ENCODE measurements around the gene CDC25B. TPM values are rescaled to one million over a fixed set of nuclear protein-coding genes. Genes with fewer than 3 reads are reported as not detected.
A peak's percentile ranks its signal among the peaks of the same experiment; 100 is the strongest.
"Not testable (repeated sequence)": the region's sequence is repeated elsewhere in the genome, so short reads cannot be mapped to it uniquely, and the experiment has no call there.

Gene CDC25B
- polyA plus RNA-seq, 3 donors from 2014 or later, result 25.3 to 42.0 (median 29.0) TPM

- peaks cover 6 to 9% (median 8%) of the 10 kb centered on the region in 3 donors for H3K27me3 Mint-ChIP-seq (ENCODE audit: low read depth in 3 of 3)
- peaks cover 29 to 37% of the 10 kb centered on the region in 2 donors for H3K4me1 Mint-ChIP-seq
- no peaks in the 10 kb centered on the region for H3K9me3 Mint-ChIP-seq
- no peak for DNase-seq
- no peak overlapping the region for H3K4me3 Mint-ChIP-seq
- H3K27ac Mint-ChIP-seq, result no peak overlapping the region
- H3K36me3 Mint-ChIP-seq, result peaks cover 7 to 10% (median 7%) of the 10 kb centered on the region in 3 donors
Observed at GRCh38 chr20:3823881-3824280, 27.8 kb downstream of the CDC25B start.

- H3K9me3 Mint-ChIP-seq, result no peaks in the 10 kb centered on the region
- peaks cover 7 to 10% (median 9%) of the 10 kb centered on the region in 3 donors for H3K36me3 Mint-ChIP-seq
- H3K4me3 Mint-ChIP-seq, result no peak overlapping the region
- H3K27ac Mint-ChIP-seq, result no peak overlapping the region
- H3K4me1 Mint-ChIP-seq, result peaks cover 18 to 29% of the 10 kb centered on the region in 2 donors
- DNase-seq, result no peak
- peaks cover 3 to 7% (median 7%) of the 10 kb centered on the region in 3 donors for H3K27me3 Mint-ChIP-seq (ENCODE audit: low read depth in 3 of 3)
Observed at GRCh38 chr20:3825526-3825925, 29.4 kb downstream of the CDC25B start.

DNA sequence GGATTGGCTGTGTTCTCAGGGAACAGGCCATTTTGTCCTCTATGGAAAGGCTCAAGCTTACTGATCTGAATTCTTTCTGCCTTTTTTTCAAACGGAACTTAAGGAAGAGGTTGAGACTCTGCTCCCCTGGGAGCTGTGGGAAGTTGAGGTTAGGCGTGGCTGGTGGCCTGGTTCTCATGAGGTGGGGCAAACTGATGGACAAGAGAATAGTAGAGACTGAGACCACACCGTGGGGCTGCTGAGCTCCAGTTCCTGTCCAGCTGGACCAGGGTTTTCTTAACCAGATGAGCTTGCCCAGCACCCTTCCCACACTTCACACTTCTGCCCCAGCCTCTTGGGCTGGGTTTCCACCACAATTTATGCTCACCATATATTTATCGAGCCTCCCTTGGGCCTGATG is 30.3 kb downstream of the CDC25B start:
- Mint-ChIP-seq H3K4me1 (peaks cover 10 to 20% of the 10 kb centered on the region in 2 donors), H3K9me3 (no peaks in the 10 kb centered on the region), H3K27me3 (ENCODE audit: low read depth in 3 of 3) (peaks cover 0 to 7% (median 0%) of the 10 kb centered on the region in 3 donors), H3K4me3 (no peak overlapping the region), H3K27ac (peak overlapping the region in 4 of 6 donors; percentile 40 to 70 (median 57)), H3K36me3 (peaks cover 7 to 11% (median 10%) of the 10 kb centered on the region in 3 donors)
- DNase-seq, result no peak

DNA sequence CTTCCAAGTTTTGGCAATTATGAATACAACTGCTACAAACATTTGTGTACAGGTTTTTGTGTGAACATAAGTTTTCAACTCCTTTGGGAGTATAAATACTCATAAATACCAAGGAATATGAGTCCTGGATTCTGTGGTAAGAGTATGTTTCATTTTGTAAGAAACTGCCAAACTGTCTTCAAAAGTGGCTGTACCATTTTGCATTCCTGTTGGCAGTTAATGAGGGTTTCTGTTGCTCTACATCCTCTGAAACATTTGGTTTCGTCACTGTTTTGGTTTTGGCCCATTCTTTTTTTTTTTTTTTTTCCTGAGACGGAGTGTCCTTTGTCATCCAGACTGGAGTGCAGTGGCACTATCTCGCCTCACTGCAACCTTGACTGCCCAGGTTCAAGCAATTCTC is 32.7 kb downstream of the CDC25B start:
- Mint-ChIP-seq H3K36me3 (peaks cover 0 to 4% (median 3%) of the 10 kb centered on the region in 3 donors), H3K4me1 (peaks cover 4 to 12% of the 10 kb centered on the region in 2 donors), H3K27me3 (ENCODE audit: low read depth in 3 of 3) (peaks cover 0 to 2% (median 0%) of the 10 kb centered on the region in 3 donors), H3K27ac (no peak overlapping the region), H3K4me3 (no peak overlapping the region), H3K9me3 (no peaks in the 10 kb centered on the region)
- DNase-seq, result no peak

DNA sequence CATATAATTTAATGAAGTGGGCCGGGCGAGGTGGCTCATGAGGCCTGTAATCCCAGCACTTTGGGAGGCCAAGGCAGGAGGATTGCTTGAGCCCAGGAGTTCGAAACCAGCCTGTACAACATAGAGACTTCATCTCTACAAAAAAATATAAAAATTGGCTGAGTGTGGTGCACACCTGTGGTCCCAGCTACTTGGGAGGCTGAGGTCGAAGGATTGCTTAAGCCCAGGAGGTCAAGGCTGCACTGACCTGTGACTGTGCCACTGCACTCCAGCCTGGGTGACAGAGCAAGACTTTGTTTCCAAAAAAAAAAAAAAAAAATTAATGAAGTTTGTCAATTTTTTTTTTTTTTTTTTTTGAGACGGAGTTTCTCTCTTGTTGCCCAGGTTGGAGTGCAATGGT is 33.8 kb downstream of the CDC25B start:
- H3K27me3 Mint-ChIP-seq (ENCODE audit: low read depth in 3 of 3); H3K9me3 Mint-ChIP-seq; H3K36me3 Mint-ChIP-seq; H3K27ac Mint-ChIP-seq; DNase-seq; H3K4me3 Mint-ChIP-seq: not testable (repeated sequence)
- H3K4me1 Mint-ChIP-seq, result peaks cover 4 to 12% of the 10 kb centered on the region in 2 donors

- Mint-ChIP-seq H3K27me3 (ENCODE audit: low read depth in 3 of 3) (peaks cover 0 to 2% (median 0%) of the 10 kb centered on the region in 3 donors), H3K4me1 (no peaks in the 10 kb centered on the region), H3K36me3 (peaks cover 0 to 7% (median 0%) of the 10 kb centered on the region in 3 donors), H3K27ac (no peak overlapping the region), H3K4me3 (no peak overlapping the region), H3K9me3 (no peaks in the 10 kb centered on the region)
- DNase-seq, result no peak
Observed at GRCh38 chr20:3836132-3836531, 40.0 kb downstream of the CDC25B start.

- Mint-ChIP-seq H3K27me3 (ENCODE audit: low read depth in 3 of 3) (peaks cover 0 to 2% (median 0%) of the 10 kb centered on the region in 3 donors), H3K36me3 (peaks cover 0 to 7% (median 0%) of the 10 kb centered on the region in 3 donors), H3K9me3 (no peaks in the 10 kb centered on the region), H3K27ac (no peak overlapping the region), H3K4me3 (no peak overlapping the region), H3K4me1 (no peaks in the 10 kb centered on the region)
- DNase-seq, result no peak
Observed at GRCh38 chr20:3839328-3839727, 43.2 kb downstream of the CDC25B start.

- DNase-seq; H3K4me3 Mint-ChIP-seq; H3K27me3 Mint-ChIP-seq (ENCODE audit: low read depth in 3 of 3); H3K36me3 Mint-ChIP-seq; H3K9me3 Mint-ChIP-seq; H3K4me1 Mint-ChIP-seq; H3K27ac Mint-ChIP-seq: not testable (repeated sequence)
Observed at GRCh38 chr20:3840201-3840600, 44.1 kb downstream of the CDC25B start.

GRCh38 chr20:3842348-3842930 is 46.3 kb downstream of the CDC25B start:
- no peaks in the 10 kb centered on the region for H3K9me3 Mint-ChIP-seq
- H3K27ac Mint-ChIP-seq, result no peak overlapping the region
- H3K4me3 Mint-ChIP-seq, result peak overlapping the region in 1 of 5 donors; percentile 18
- no peak for DNase-seq
- peaks cover 0 to 7% (median 0%) of the 10 kb centered on the region in 3 donors for H3K36me3 Mint-ChIP-seq
- H3K4me1 Mint-ChIP-seq, result peaks cover 4 to 12% of the 10 kb centered on the region in 2 donors
- peaks cover 0 to 7% (median 0%) of the 10 kb centered on the region in 3 donors for H3K27me3 Mint-ChIP-seq (ENCODE audit: low read depth in 3 of 3)

DNA sequence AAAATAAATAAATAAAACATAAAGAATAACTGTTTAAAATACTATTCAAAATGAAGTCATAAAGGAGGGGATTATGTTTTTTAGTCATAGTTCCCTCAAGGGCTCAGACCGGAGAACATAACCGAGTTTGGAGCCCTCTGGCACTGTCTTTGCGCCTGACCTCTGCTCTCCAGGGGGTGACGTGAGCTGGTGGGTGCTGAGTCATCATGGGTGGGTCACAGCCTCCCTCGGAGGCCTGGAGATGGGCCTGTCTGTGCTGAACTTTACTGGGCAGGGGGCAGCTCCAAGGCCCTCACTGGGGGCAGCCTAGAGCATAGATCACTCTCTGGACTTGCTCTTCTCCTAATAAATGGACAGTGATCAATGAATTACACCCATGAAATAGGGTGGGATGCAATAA is 47.4 kb downstream of the CDC25B start:
- Mint-ChIP-seq H3K36me3 (peaks cover 0 to 7% (median 0%) of the 10 kb centered on the region in 3 donors), H3K4me3 (no peak overlapping the region), H3K4me1 (peaks cover 11 to 22% of the 10 kb centered on the region in 2 donors), H3K27ac (no peak overlapping the region), H3K9me3 (no peaks in the 10 kb centered on the region), H3K27me3 (ENCODE audit: low read depth in 3 of 3) (peaks cover 0 to 7% (median 0%) of the 10 kb centered on the region in 3 donors)
- DNase-seq, result no peak

GRCh38 chr20:3843990-3844619 is 48.0 kb downstream of the CDC25B start:
- H3K4me1 Mint-ChIP-seq, result peaks cover 17 to 29% of the 10 kb centered on the region in 2 donors
- DNase-seq; H3K36me3 Mint-ChIP-seq; H3K27ac Mint-ChIP-seq; H3K9me3 Mint-ChIP-seq; H3K27me3 Mint-ChIP-seq (ENCODE audit: low read depth in 3 of 3): not testable (repeated sequence)
- H3K4me3 Mint-ChIP-seq, result peak overlapping the region in 1 of 5 donors; percentile 30

DNA sequence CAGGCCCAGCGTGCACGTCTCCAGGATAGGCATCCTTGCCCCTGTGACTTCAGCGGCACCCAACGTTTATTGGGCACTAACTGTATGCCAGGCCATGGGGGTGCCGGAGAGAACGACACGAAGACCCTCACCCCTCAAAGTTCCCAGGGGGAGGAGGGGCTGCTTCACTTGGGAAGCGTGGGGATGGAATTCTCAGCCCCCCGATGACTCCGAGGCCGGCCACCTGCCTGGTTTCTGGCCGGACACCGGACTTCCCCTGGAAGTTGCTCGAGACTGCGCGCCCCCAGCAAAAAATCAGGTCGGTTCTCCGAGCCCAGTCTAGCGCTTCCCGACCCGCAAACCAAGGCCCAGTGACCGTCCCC is 50.2 kb downstream of the CDC25B start:
- H3K27me3 Mint-ChIP-seq (ENCODE audit: low read depth in 3 of 3), result peaks cover 0 to 5% (median 2%) of the 10 kb centered on the region in 3 donors
- no peaks in the 10 kb centered on the region for H3K36me3 Mint-ChIP-seq
- peaks cover 24 to 31% of the 10 kb centered on the region in 2 donors for H3K4me1 Mint-ChIP-seq
- no peak for DNase-seq
- peak overlapping the region; percentile 86 to 91 (median 90) for H3K4me3 Mint-ChIP-seq
- H3K9me3 Mint-ChIP-seq, result no peaks in the 10 kb centered on the region
- H3K27ac Mint-ChIP-seq, result peak overlapping the region; percentile 83 to 92 (median 88)

DNA sequence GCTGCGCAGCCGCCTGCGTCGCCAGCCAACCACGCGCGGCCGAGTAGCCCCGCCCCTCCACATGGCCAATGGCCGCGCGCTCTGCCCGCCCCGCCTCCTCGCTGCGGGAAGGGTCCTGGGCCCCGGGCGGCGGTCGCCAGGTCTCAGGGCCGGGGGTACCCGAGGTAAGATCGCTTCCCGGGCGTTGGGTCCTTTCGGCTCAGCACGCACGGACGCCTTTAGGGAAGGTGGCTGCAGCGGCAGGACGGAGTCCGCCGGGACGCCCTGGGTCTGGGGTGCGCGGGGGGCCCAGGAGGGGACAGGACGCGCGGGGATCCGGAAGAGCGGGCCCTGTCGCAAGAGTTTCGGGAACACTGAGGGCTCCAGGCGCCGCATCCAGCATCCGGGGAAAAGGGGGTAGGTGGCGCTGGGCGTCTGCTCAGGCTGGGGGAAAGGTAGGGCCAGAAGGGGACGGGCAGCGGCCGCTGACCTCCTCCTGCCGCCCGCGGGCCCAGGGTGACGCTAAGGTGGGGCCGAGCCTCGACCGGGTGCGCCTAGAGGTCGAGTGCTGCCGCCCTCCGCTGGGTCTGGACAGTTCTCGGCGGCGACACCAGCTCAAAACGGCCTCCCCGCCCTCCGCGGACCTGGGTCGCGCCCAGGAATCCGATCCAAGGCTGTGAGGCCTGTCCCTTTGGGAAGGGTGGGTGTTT is 50.8 kb downstream of the CDC25B start, which contains the start of gene MAVS:
Gene MAVS, plus strand, starts transcription at position 95 of the 689 bp plus-strand sequence. CDS start 7,791 bp downstream, outside the sequence.
- H3K27ac Mint-ChIP-seq, result peak within 1 kb of the TSS; percentile 83 to 92 (median 89)
- no peaks in the 10 kb centered on the region for H3K36me3 Mint-ChIP-seq
- H3K4me1 Mint-ChIP-seq, result peaks cover 24 to 31% of the 10 kb centered on the region in 2 donors
- H3K4me3 Mint-ChIP-seq, result peak within 1 kb of the TSS; percentile 86 to 91 (median 90)
- DNase-seq, result peak; percentile 87 to 89 (median 88)
- peaks cover 0 to 5% (median 2%) of the 10 kb centered on the region in 3 donors for H3K27me3 Mint-ChIP-seq (ENCODE audit: low read depth in 3 of 3)
- no peaks in the 10 kb centered on the region for H3K9me3 Mint-ChIP-seq

GRCh38 chr20:3847429-3847940 is 51.4 kb downstream of the CDC25B start:
- Mint-ChIP-seq H3K4me1 (peaks cover 24 to 33% of the 10 kb centered on the region in 2 donors), H3K9me3 (no peaks in the 10 kb centered on the region), H3K36me3 (no peaks in the 10 kb centered on the region), H3K27me3 (ENCODE audit: low read depth in 3 of 3) (peaks cover 0 to 5% (median 2%) of the 10 kb centered on the region in 3 donors), H3K4me3 (peak overlapping the region; percentile 86 to 91 (median 90)), H3K27ac (peak overlapping the region; percentile 83 to 92 (median 89))
- DNase-seq, result no peak
